ENCODE measurements around the gene CCDC91.

DNA sequence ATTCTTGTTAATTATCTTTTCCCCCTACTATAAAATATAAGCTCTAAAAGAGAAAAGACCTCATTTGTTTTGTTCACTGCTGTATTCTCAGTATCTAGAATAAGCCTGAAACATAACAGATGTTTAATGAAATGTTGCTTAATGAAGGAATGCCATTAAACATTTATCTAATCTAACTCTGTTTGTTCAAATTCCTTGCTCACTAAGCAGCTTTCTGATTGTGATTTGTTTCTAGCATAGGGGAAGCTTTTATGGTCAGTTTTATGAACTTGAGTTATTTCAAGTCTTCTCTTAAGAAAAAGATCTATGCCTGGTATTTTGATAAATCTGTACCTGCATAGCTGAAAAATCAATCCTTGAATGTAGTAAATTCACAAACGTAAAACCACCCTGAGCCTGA is 308.6 kb downstream of the CCDC91 start:
- TF ChIP-seq POLR2AphosphoS5 (IDR thresholded peaks at IDR 0.05; ENCODE audit: low read depth, low read length) (no peak), POLR2A (IDR thresholded peaks at IDR 0.05; ENCODE audit: low read depth, low read length) (no peak), TAF1 (IDR thresholded peaks at IDR 0.05; ENCODE audit: borderline replicate concordance, low read depth, low read length) (no peak)
